ENCODE measurements around the gene CD82. TPM values are rescaled to one million over a fixed set of nuclear protein-coding genes. Genes with fewer than 3 reads are reported as not detected.
A peak's percentile ranks its signal among the peaks of the same experiment; 100 is the strongest.

Gene CD82
- total and polyA plus RNA-seq, 2 of the 13 experiments (the other 11 are each of a cell fraction or from before 2014, with no cell fraction given), result 0.05 TPM; not detected in 1

- DNase-seq (ENCODE audit: low spot score), result no peak
- intact Hi-C loops (cut with micrococcal nuclease; ENCODE audit: unreplicated experiment), result no loop called here
Observed at GRCh38 chr11:44631831-44632230, 66.4 kb downstream of the CD82 start.

GRCh38 chr11:44632466-44633123, 67.1 kb downstream of the CD82 start:
- no peaks in the 10 kb centered on the region for H3K4me1 ChIP-seq (ENCODE audit: insufficient read depth, low read length)
- intact Hi-C loops (cut with micrococcal nuclease; ENCODE audit: unreplicated experiment) (no loop called here), in situ Hi-C loops (cut with HindIII; ENCODE audit: extremely low pct_ligation_motif_present, low pct_unique_long_range_greater_than_20kb) (no loop called here)
- no peaks in the 10 kb centered on the region for H3K36me3 ChIP-seq (replicated peaks in 1 of 2; ENCODE audit: control insufficient read depth in 1 of 2, insufficient read depth in 2 of 2, low read length in 2 of 2)
- FAIRE-seq (no peak), DNase-seq (ENCODE audit: low spot score) (peak; percentile 49), ATAC-seq (peak; percentile 97)
- H3K27me3 ChIP-seq (ENCODE audit: control insufficient read depth in 1 of 2, insufficient read depth in 2 of 2, low read length in 2 of 2), result peaks cover 3 to 13% of the 10 kb centered on the region in 2 experiments; a peak in 3 of 5 replicates
- no peaks in the 10 kb centered on the region for H3K9me3 ChIP-seq (ENCODE audit: low read length)
- ChIA-PET POLR2A (no interaction called here), CTCF (ENCODE audit: low intra/inter-chr PET ratio, low total read pairs) (interaction anchor here (1.4 kb wide), 1 partner anchor 11 kb away, joined by 4 read pairs; no protein-coding TSS in a partner anchor)
- 29% methylated on average over 5 of the region's 10 CpGs for WGBS (ENCODE audit: low lambda C conversion rate)
- no peak overlapping the region for H3K27ac ChIP-seq (ENCODE audit: extremely low read length, insufficient read depth, low read length)
- TF ChIP-seq STAG1 (CRISPR knock-in tag; IDR thresholded peaks at IDR 0.05) (peak; percentile 15; the same call in 1 of the 2 replicates), CTCF (CRISPR knock-in tag; IDR thresholded peaks at IDR 0.05) (peak; percentile 37), ZNF737 (CRISPR knock-in tag; IDR thresholded peaks at IDR 0.05; ENCODE audit: borderline replicate concordance) (no peak), GABPB1 (CRISPR knock-in tag; IDR thresholded peaks at IDR 0.05) (peak; percentile 35; the same call in 1 of the 2 replicates), XRCC5 (optimal IDR thresholded peaks at IDR 0.05; ENCODE audit: low read length) (peak; percentile 25)
- no peaks in the 10 kb centered on the region for H4K20me1 ChIP-seq (ENCODE audit: insufficient read depth, low read length)
- no TSS peak for BruUV-seq (replicated peaks)
- no peak overlapping the region for H3K9ac ChIP-seq (ENCODE audit: insufficient read depth, low read depth, low read length)
- H2AFZ ChIP-seq (ENCODE audit: low read length), result no peak overlapping the region
- H3K4me3 ChIP-seq (replicated peaks in 1 of 3; ENCODE audit: insufficient read depth in 1 of 3, low read depth in 2 of 3, low read length in 3 of 3), result no peak overlapping the region
- H3K79me2 ChIP-seq (ENCODE audit: insufficient read depth, low read length), result no peaks in the 10 kb centered on the region
- no peak overlapping the region for H3K4me2 ChIP-seq (ENCODE audit: low read depth, low read length)

More at GRCh38 chr11:44631831-44632230, 66.4 kb downstream of the CD82 start:
- H3K9me3 ChIP-seq (ENCODE audit: low read length), result no peaks in the 10 kb centered on the region
- H3K4me2 ChIP-seq (ENCODE audit: low read depth, low read length), result no peak overlapping the region
- H3K36me3 ChIP-seq (replicated peaks in 1 of 2; ENCODE audit: control insufficient read depth in 1 of 2, insufficient read depth in 2 of 2, low read length in 2 of 2), result no peaks in the 10 kb centered on the region
- H3K4me1 ChIP-seq (ENCODE audit: insufficient read depth, low read length), result no peaks in the 10 kb centered on the region
- H2AFZ ChIP-seq (ENCODE audit: low read length), result no peak overlapping the region
- no peak for FAIRE-seq
- no peaks in the 10 kb centered on the region for H3K79me2 ChIP-seq (ENCODE audit: insufficient read depth, low read length)
- no peak for ATAC-seq
- no peak overlapping the region for H3K9ac ChIP-seq (ENCODE audit: insufficient read depth, low read depth, low read length)
- 32% methylated on average over 6 of the region's 6 CpGs for WGBS (ENCODE audit: low lambda C conversion rate)
- POLR2A ChIA-PET, result no interaction called here
- in situ Hi-C loops (cut with HindIII; ENCODE audit: extremely low pct_ligation_motif_present, low pct_unique_long_range_greater_than_20kb), result no loop called here
- H3K4me3 ChIP-seq (replicated peaks in 1 of 3; ENCODE audit: insufficient read depth in 1 of 3, low read depth in 2 of 3, low read length in 3 of 3), result no peak overlapping the region
- CTCF ChIA-PET (ENCODE audit: low intra/inter-chr PET ratio, low total read pairs), result no interaction called here
- no TSS peak for BruUV-seq (replicated peaks)
- no peak overlapping the region for H3K27ac ChIP-seq (ENCODE audit: extremely low read length, insufficient read depth, low read length)
- H3K27me3 ChIP-seq (ENCODE audit: control insufficient read depth in 1 of 2, insufficient read depth in 2 of 2, low read length in 2 of 2), result peaks cover 3 to 13% of the 10 kb centered on the region in 2 experiments; a peak in 3 of 5 replicates
- TF ChIP-seq MIER3 (CRISPR knock-in tag; IDR thresholded peaks at IDR 0.05; ENCODE audit: borderline replicate concordance) (no peak), TFDP1 (CRISPR knock-in tag; IDR thresholded peaks at IDR 0.05; ENCODE audit: borderline replicate concordance) (no peak), TGIF2 (CRISPR knock-in tag; IDR thresholded peaks at IDR 0.05) (no peak), EZH2 (conservative IDR thresholded peaks at IDR 0.05; ENCODE audit: low read depth, low read length) (no peak)
- no peaks in the 10 kb centered on the region for H4K20me1 ChIP-seq (ENCODE audit: insufficient read depth, low read length)
